ENCODE measurements around the gene PUM1.

- no peak for TF ChIP-seq CTCF (IDR thresholded peaks at IDR 0.05)
- no peak for TF ChIP-seq POLR2AphosphoS5 (IDR thresholded peaks at IDR 0.05)
- no peak for TF ChIP-seq POLR2A (IDR thresholded peaks at IDR 0.05)
Observed at GRCh38 chr1:30947212-30947611, 118.3 kb downstream of the PUM1 start.

Data from prostate gland (tissue), 2 donors.